SK-N-SH (cell line): Measurements from ENCODE around the gene FAM135A. TPM values are rescaled to one million over a fixed set of nuclear protein-coding genes. Genes with fewer than 3 reads are reported as not detected.

Experiments
- CTCF ChIA-PET: fragments of 300-600, 350-600 bp; formaldehyde crosslinking; extraction: SDS; loops from one replicate; lab custom pipeline; 2021; lab: Yijun Ruan, JAX
- POLR2A ChIA-PET: fragments of 350-600 bp; sonication (Branson Sonifier 250); formaldehyde crosslinking; extraction: SDS; loops from one replicate; lab custom pipeline; 2020; ENCODE audit warnings: antibody characterized with exemption, inconsistent platforms; lab: Yijun Ruan, JAX
- DNase-seq: peaks from one replicate; pipeline ENCODE4 v3.0.0; 2012
- H2AFZ ChIP-seq: fragments of 200-600 bp; sonication (generic); 2 replicates; pipeline ENCODE4 v1.8.1; 2016; ENCODE audit warnings: antibody characterized with exemption, mild to moderate bottlenecking, low read depth
- H3F3A ChIP-seq: fragments of 200-600 bp; sonication (generic); replicated peaks from 2 replicates; pipeline ENCODE3; 2016; ENCODE audit warnings: antibody characterized with exemption, mild to moderate bottlenecking; ENCODE audit not compliant: insufficient read depth
- H3K27ac ChIP-seq, 2 experiments: fragments of 200-500 bp in 1 of 2; fragments of 200-600 bp in 1 of 2; sonication (Bioruptor generic) in 1 of 2; sonication (generic), shearing (Covaris generic) in 1 of 2; 2 replicates each; pipeline versions ENCODE4 v1.5.1 to v1.6.1; 2014 to 2016; ENCODE audit warnings: low read depth in 2 of 2, inconsistent platforms in 1 of 2, low read length in 1 of 2, mild to moderate bottlenecking in 1 of 2, mixed read lengths in 1 of 2
- H3K27me3 ChIP-seq: fragments of 200-600 bp; sonication (generic), shearing (Covaris generic); 2 replicates; pipeline ENCODE4 v1.6.1; 2016; ENCODE audit warnings: mixed run types; ENCODE audit not compliant: insufficient read depth
- H3K36me3 ChIP-seq, 2 experiments: fragments of 200-500 bp in 1 of 2; fragments of 200-600 bp in 1 of 2; sonication (Bioruptor generic) in 1 of 2; sonication (generic) in 1 of 2; replicated peaks in 1 of 2; 2 replicates each; pipeline versions ENCODE3 to v1.5.1; 2014 to 2016; ENCODE audit warnings: low read length in 1 of 2, mild to moderate bottlenecking in 1 of 2; ENCODE audit not compliant: insufficient read depth in 2 of 2, control insufficient read depth in 1 of 2
- H3K4me1 ChIP-seq, 2 experiments: fragments of 200-500 bp in 1 of 2; fragments of 200-600 bp in 1 of 2; sonication (Bioruptor generic) in 1 of 2; sonication (generic), shearing (Covaris generic) in 1 of 2; 2 replicates each; pipeline versions ENCODE4 v1.5.1 to v1.6.1; 2014 to 2016; ENCODE audit warnings: low read depth in 1 of 2, low read length in 1 of 2, mixed run types in 1 of 2; ENCODE audit not compliant: insufficient read depth in 2 of 2, control insufficient read depth in 1 of 2
- H3K4me2 ChIP-seq: fragments of 200-600 bp; sonication (generic), shearing (Covaris generic); 2 replicates; pipeline ENCODE4 v1.6.1; 2017; ENCODE audit warnings: mixed run types
- H3K4me3 ChIP-seq, 2 experiments: fragments of 200-500 bp in 1 of 2; fragments of 200-600 bp in 1 of 2; sonication (Bioruptor generic) in 1 of 2; sonication (generic), shearing (Covaris generic) in 1 of 2; 2 replicates each; pipeline versions ENCODE4 v1.5.1 to v1.8.1; 2014 to 2016; ENCODE audit warnings: low read depth in 2 of 2, inconsistent platforms in 1 of 2, low read length in 1 of 2, mild to moderate bottlenecking in 1 of 2, mixed read lengths in 1 of 2, moderate library complexity in 1 of 2
- H3K79me2 ChIP-seq: fragments of 200-600 bp; sonication (generic); 2 replicates; pipeline ENCODE4 v1.8.1; 2017; ENCODE audit warnings: mild to moderate bottlenecking; ENCODE audit not compliant: insufficient read depth
- H3K9ac ChIP-seq: fragments of 200-600 bp; sonication (generic); 2 replicates; pipeline ENCODE4 v1.6.1; 2017; ENCODE audit warnings: mixed run types
- H3K9me2 ChIP-seq: fragments of 200-600 bp; sonication (generic); 2 replicates; pipeline ENCODE4 v1.6.1; 2017; ENCODE audit warnings: mixed run types
- H3K9me3 ChIP-seq: fragments of 200-600 bp; sonication (generic); 2 replicates; pipeline ENCODE4 v1.6.1; 2017; ENCODE audit warnings: mixed run types, mild to moderate bottlenecking, moderate library complexity
- H4K20me1 ChIP-seq: fragments of 200-600 bp; sonication (generic); 2 replicates; pipeline ENCODE4 v1.6.1; 2017; ENCODE audit warnings: mild to moderate bottlenecking, mixed run types; ENCODE audit not compliant: insufficient read depth
- CHD2 ChIP-seq: fragments of 150-350 bp; IDR thresholded peaks from 2 replicates; pipeline ENCODE4 v1.6.1; 2018; ENCODE audit warnings: low read length; ENCODE audit not compliant: partially characterized antibody
- FOSL2 ChIP-seq: IDR thresholded peaks from 2 replicates; pipeline ENCODE4 v1.4.0; 2012; ENCODE audit warnings: low read depth, mild to moderate bottlenecking, moderate library complexity, borderline replicate concordance
- FOXJ3 ChIP-seq: sonication (generic); formaldehyde crosslinking; IDR thresholded peaks from 2 replicates; pipeline ENCODE4 v1.5.1; 2020; ENCODE audit warnings: mild to moderate bottlenecking, missing genetic modification reagents
- IRF3 ChIP-seq: fragments of 150-350 bp; IDR thresholded peaks from 2 replicates; pipeline ENCODE4 v1.6.1; 2016; ENCODE audit warnings: mild to moderate bottlenecking, low read depth, low read length
- MEF2A ChIP-seq: IDR thresholded peaks from 2 replicates; pipeline ENCODE4 v1.4.0; 2012; ENCODE audit warnings: low read depth, borderline replicate concordance
- NFIC ChIP-seq: IDR thresholded peaks from 2 replicates; pipeline ENCODE4 v1.4.0; 2012; ENCODE audit warnings: borderline replicate concordance
- PBX3 ChIP-seq: IDR thresholded peaks from 2 replicates; pipeline ENCODE4; 2012
- POLR2AphosphoS5 ChIP-seq: IDR thresholded peaks from 2 replicates; pipeline ENCODE4 v1.6.1; 2012; ENCODE audit warnings: low read depth, low read length
- RAD21 ChIP-seq: IDR thresholded peaks from 2 replicates; pipeline ENCODE4 v1.6.1; 2012; ENCODE audit warnings: mild to moderate bottlenecking, low read length
- RCOR1 ChIP-seq: fragments of 150-350 bp; IDR thresholded peaks from 2 replicates; pipeline ENCODE4 v1.6.1; 2017; ENCODE audit warnings: antibody characterized with exemption, low read length
- RFX5 ChIP-seq: IDR thresholded peaks from 2 replicates; pipeline ENCODE4 v1.6.1; 2012; ENCODE audit warnings: mild to moderate bottlenecking, improper control_type of control experiment, low read length
- RXRA ChIP-seq: IDR thresholded peaks from 2 replicates; pipeline ENCODE4 v1.4.0; 2012; ENCODE audit warnings: low read depth, mild to moderate bottlenecking, borderline replicate concordance
- SMC3 ChIP-seq: IDR thresholded peaks from 2 replicates; pipeline ENCODE4 v1.6.1; 2012; ENCODE audit warnings: low read depth, low read length, improper control_type of control experiment
- ZBTB33 ChIP-seq: IDR thresholded peaks from 2 replicates; pipeline ENCODE4 v1.4.0; 2012; ENCODE audit warnings: low read depth, borderline replicate concordance
- WGBS: methylation state at CpG from one replicate; pipeline ENCODE4 v1.1.6; 2017; ENCODE audit warnings: low lambda C conversion rate; 5-methylcytosine and 5-hydroxymethylcytosine counted together
- polyA plus RNA-seq, 3 experiments: library from polyadenylated mRNA; depleted of rRNA; stranded (reverse); fragments of >200 nt; gene quantifications; 2 replicates each; pipeline ENCODE4 v1.2.3, GENCODE V29; 2012
- TF ChIP-seq, protein P1 (sequence below): fragments of 200-600 bp; sonication (generic); IDR thresholded peaks from 2 replicates; pipeline ENCODE4 v1.6.1; 2017; ENCODE audit warnings: antibody characterized with exemption, mild to moderate bottlenecking, moderate library complexity
- TF ChIP-seq, protein P2 (sequence below): IDR thresholded peaks from 2 replicates; pipeline ENCODE4 v1.4.0; 2012; ENCODE audit warnings: low read depth
- TF ChIP-seq, protein P3 (sequence below): fragments of 150-350 bp; IDR thresholded peaks from 2 replicates; pipeline ENCODE4 v1.6.1; 2017; ENCODE audit warnings: antibody characterized with exemption, low read length, low read depth, borderline replicate concordance

The FAM135A gene
- polyA plus RNA-seq, 1 of the 3 experiments (the other 2 are of a cell fraction) = 2.6 TPM

- TF ChIP-seq, protein P1, sequence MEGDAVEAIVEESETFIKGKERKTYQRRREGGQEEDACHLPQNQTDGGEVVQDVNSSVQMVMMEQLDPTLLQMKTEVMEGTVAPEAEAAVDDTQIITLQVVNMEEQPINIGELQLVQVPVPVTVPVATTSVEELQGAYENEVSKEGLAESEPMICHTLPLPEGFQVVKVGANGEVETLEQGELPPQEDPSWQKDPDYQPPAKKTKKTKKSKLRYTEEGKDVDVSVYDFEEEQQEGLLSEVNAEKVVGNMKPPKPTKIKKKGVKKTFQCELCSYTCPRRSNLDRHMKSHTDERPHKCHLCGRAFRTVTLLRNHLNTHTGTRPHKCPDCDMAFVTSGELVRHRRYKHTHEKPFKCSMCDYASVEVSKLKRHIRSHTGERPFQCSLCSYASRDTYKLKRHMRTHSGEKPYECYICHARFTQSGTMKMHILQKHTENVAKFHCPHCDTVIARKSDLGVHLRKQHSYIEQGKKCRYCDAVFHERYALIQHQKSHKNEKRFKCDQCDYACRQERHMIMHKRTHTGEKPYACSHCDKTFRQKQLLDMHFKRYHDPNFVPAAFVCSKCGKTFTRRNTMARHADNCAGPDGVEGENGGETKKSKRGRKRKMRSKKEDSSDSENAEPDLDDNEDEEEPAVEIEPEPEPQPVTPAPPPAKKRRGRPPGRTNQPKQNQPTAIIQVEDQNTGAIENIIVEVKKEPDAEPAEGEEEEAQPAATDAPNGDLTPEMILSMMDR = no peak
- TF ChIP-seq RCOR1 (no peak), FOXJ3 (no peak), SMC3 (no peak), MEF2A (no peak)
These were observed 117.8 kb downstream of the FAM135A start (continued) for GRCh38 chr6:70531133-70531532.

DNA sequence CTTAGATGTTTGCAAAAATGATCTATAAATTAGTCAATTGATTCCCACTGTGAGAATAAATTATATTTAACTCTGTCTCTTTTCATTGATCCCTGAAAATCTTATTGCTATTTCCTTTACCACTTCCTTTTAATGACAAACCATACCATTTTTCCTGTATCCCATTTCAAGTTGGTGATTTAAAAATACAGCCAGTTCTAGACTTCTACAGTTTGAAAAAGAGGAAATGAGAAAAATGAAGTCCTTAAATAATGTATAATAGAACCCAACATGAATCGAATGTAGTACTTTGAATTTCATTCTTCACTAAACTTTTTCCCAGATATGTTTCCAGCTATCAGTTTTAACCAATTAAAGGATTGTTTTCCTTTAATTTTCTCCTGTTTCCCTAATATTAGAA lies 124.0 kb downstream of the FAM135A start:
- POLR2A ChIA-PET = no interaction called here
- Histone ChIP-seq H3K27me3 (no peaks in the 10 kb centered on the region), H3K9ac (no peak overlapping the region), H3K27ac (no peak overlapping the region), H3K36me3 (peaks cover 6 to 9% of the 10 kb centered on the region in 2 experiments), H3K4me2 (no peak overlapping the region), H3F3A (no peaks in the 10 kb centered on the region), H3K4me1 (no peaks in the 10 kb centered on the region), H3K9me2 (no peaks in the 10 kb centered on the region), H2AFZ (no peak overlapping the region), H3K9me3 (no peaks in the 10 kb centered on the region), H3K79me2 (no peaks in the 10 kb centered on the region), H4K20me1 (no peaks in the 10 kb centered on the region), H3K4me3 (no peak overlapping the region)
- CTCF ChIA-PET = no interaction called here
- whole genome bisulfite sequencing = 98% methylated on average over 1 of the region's 1 CpG
- no peak for DNase-seq
- TF ChIP-seq NFIC (no peak), IRF3 (no peak), RAD21 (no peak)

DNA sequence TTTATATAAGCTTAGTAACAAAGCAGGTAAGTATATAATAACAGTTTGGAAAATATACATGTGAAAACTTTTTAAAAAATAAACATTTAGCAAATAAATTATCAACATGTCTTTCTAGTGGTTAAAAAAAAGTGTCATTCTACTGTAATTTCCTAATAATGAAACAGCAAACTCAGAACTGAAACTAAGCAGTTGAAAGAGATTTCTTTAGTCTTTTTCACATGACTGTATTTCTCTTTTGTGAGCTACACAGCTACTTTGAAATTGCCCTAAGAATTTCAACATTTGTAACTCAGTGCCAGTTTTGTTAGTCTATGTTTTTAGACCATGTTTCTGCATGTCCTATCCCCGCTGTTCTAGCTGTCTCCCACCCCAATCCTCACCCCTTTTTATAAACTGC lies 125.1 kb downstream of the FAM135A start:
- peaks cover 6 to 9% of the 10 kb centered on the region in 2 experiments for H3K36me3 ChIP-seq
- H3K27ac ChIP-seq = no peak overlapping the region
- H3K4me2 ChIP-seq = no peak overlapping the region
- no peaks in the 10 kb centered on the region for H4K20me1 ChIP-seq
- no peak overlapping the region for H3K9ac ChIP-seq
- no peaks in the 10 kb centered on the region for H3K27me3 ChIP-seq
- no peak overlapping the region for H2AFZ ChIP-seq
- no peaks in the 10 kb centered on the region for H3K9me2 ChIP-seq
- H3K79me2 ChIP-seq = no peaks in the 10 kb centered on the region
- H3K4me1 ChIP-seq = no peaks in the 10 kb centered on the region
- H3K4me3 ChIP-seq = no peak overlapping the region
- whole genome bisulfite sequencing = 91% methylated on average over 1 of the region's 1 CpG
- ChIA-PET CTCF (interaction anchor here (1.0 kb wide), 1 partner anchor 9 kb away, joined by 4 read pairs; no protein-coding TSS in a partner anchor), POLR2A (no interaction called here)
- no peaks in the 10 kb centered on the region for H3K9me3 ChIP-seq
- H3F3A ChIP-seq = no peaks in the 10 kb centered on the region
- no peak for DNase-seq
- no peak for TF ChIP-seq PBX3
- TF ChIP-seq RFX5 = no peak
- TF ChIP-seq CHD2 = no peak
- no peak for TF ChIP-seq SMC3
- TF ChIP-seq, protein P2, sequence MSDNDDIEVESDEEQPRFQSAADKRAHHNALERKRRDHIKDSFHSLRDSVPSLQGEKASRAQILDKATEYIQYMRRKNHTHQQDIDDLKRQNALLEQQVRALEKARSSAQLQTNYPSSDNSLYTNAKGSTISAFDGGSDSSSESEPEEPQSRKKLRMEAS = no peak
- TF ChIP-seq, protein P3, sequence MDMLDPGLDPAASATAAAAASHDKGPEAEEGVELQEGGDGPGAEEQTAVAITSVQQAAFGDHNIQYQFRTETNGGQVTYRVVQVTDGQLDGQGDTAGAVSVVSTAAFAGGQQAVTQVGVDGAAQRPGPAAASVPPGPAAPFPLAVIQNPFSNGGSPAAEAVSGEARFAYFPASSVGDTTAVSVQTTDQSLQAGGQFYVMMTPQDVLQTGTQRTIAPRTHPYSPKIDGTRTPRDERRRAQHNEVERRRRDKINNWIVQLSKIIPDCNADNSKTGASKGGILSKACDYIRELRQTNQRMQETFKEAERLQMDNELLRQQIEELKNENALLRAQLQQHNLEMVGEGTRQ = no peak
- no peak for TF ChIP-seq ZBTB33
- TF ChIP-seq RCOR1 = no peak
- TF ChIP-seq IRF3 = no peak
- no peak for TF ChIP-seq FOXJ3
- no peak for TF ChIP-seq POLR2AphosphoS5
- no peak for TF ChIP-seq RXRA
- TF ChIP-seq RAD21 = no peak
- no peak for TF ChIP-seq FOSL2
